ENCODE measurements around the gene ARV1. TPM values are rescaled to one million over a fixed set of nuclear protein-coding genes. Genes with fewer than 3 reads are reported as not detected.

The ARV1 gene
- total and polyA plus RNA-seq, 2 experiments from 2014 or later, result 10.4 to 20.0 TPM

DNA sequence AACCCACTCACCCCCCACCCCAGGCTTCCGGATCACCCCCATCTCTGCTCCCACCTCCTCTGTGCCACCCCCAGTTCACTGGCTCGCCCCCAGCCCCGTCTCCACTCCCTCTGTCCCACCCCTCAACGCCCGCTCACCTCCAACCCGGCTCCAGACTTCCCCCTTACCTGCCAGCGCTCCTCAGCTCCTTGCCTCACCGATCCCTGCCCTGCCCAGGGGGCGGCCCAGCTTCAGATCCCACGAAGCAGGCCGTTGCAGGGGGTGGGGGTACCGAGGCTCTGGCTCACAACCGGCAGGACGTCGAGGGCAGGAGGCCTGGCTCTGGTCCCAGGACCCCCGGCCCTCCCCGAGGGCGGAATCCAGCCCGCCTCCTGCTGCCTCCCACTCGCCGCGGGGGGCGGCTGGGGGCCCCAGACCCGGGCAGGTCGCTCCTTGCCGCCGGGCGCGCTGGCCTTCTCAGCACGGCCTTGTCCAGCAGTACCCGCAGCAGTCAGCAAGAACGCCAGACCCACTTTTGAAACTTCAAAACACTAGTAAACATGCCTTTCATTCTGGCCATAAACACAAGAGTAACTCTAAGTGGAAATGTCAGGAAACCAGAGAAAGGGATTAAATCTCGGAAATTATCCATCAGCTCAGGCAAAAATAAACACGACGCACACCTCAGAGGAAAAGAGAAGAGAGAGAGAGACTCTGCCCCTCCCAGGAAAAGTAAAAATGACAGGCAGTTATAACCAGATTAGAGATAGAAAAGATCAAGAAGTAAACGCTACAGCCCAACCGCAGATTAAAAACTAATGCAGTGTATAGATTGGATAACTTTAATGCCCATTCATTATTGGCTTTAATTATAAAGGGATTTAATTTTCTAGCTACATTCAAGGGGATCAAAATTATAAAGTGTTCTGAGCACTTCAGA is 62.2 kb downstream of the ARV1 start (continued):
- no peak for TF ChIP-seq CTCF (conservative IDR thresholded peaks at IDR 0.05; ENCODE audit: low read depth in 2 of 2)
- no peak for TF ChIP-seq JUNB (IDR thresholded peaks at IDR 0.05; ENCODE audit: unreplicated experiment)

DNA sequence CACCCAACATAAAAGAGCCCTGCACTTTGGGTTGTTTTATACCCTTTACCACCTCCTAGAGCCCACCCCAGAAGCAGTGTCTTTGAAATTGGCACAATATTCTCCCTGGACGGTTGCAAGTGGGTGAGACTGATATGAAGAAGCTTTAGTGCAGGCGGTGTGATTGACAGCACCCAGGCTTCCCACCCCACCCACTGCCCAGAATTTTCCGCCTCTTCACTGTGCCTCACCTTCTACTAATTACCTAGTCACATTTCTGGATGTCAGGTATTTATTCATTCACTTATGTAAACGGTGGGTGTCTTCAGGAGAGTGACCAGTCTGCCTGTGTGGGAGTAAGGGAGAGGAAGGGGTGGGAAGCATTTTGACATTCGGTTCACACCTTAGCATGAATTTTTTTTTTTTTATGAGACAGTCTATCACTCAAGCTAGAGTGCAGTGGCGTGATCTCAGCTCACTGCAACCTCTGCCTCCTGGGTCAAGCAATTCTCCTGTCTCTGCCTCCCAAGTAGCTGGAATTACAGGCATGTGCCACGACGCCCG is 62.9 kb downstream of the ARV1 start:
- DNase-seq (ENCODE audit: low spot score) (no peak), ATAC-seq (no peak)
- no peak overlapping the region for H3K27ac ChIP-seq (ENCODE audit: low read depth)
- H3K27me3 Mint-ChIP-seq (ENCODE audit: insufficient read depth, low read depth, poor library complexity), result peaks cover 76% of the 10 kb centered on the region
- no peak for TF ChIP-seq ZNF114 (CRISPR knock-in tag; IDR thresholded peaks at IDR 0.05)
- TF ChIP-seq CREB1 (CRISPR knock-in tag; IDR thresholded peaks at IDR 0.05; ENCODE audit: low read depth), result no peak
- TF ChIP-seq ZNF331 (CRISPR knock-in tag; IDR thresholded peaks at IDR 0.05; ENCODE audit: low read depth), result no peak
- TF ChIP-seq EZH2phosphoT487 (IDR thresholded peaks at IDR 0.05; ENCODE audit: unreplicated experiment), result no peak
- TF ChIP-seq POLR2AphosphoS5 (IDR thresholded peaks at IDR 0.05; ENCODE audit: low read depth), result no peak
- no peak for TF ChIP-seq EZH2 (IDR thresholded peaks at IDR 0.05; ENCODE audit: low read depth, unreplicated experiment)
- no peak overlapping the region for H3K4me3 ChIP-seq
- H3K4me1 Mint-ChIP-seq, result peaks cover 3% of the 10 kb centered on the region; the same call in 2 of the 3 replicates
- H3K36me3 Mint-ChIP-seq (ENCODE audit: low read depth), result no peaks in the 10 kb centered on the region; the same call in 2 of the 3 replicates
- H3K4me1 ChIP-seq (ENCODE audit: insufficient read depth), result no peaks in the 10 kb centered on the region; the same call in 1 of the 2 replicates
- no peaks in the 10 kb centered on the region for H3K9me2 ChIP-seq (ENCODE audit: insufficient read depth)
- H3K27me3 ChIP-seq (ENCODE audit: insufficient read depth), result peaks cover 97% of the 10 kb centered on the region
- H3K4me3 Mint-ChIP-seq, result no peak overlapping the region
- H3K79me2 ChIP-seq (replicated peaks; ENCODE audit: insufficient read depth), result no peaks in the 10 kb centered on the region
- no peaks in the 10 kb centered on the region for H3K9me3 Mint-ChIP-seq
- H3K36me3 ChIP-seq (ENCODE audit: insufficient read depth), result no peaks in the 10 kb centered on the region
- no peak overlapping the region for H2AFZ ChIP-seq
- H3F3A ChIP-seq (replicated peaks; ENCODE audit: low read depth), result no peaks in the 10 kb centered on the region
- H4K20me1 ChIP-seq (replicated peaks; ENCODE audit: insufficient read depth), result peaks cover 20% of the 10 kb centered on the region
- no peak overlapping the region for H3K4me2 ChIP-seq
- H3K27ac Mint-ChIP-seq, result no peak overlapping the region

GRCh38 chr1:231044588-231044987 is 65.7 kb downstream of the ARV1 start:
- Histone ChIP-seq H3K4me1 (ENCODE audit: insufficient read depth) (no peaks in the 10 kb centered on the region; the same call in 1 of the 2 replicates), H3F3A (replicated peaks; ENCODE audit: low read depth) (no peaks in the 10 kb centered on the region), H3K27me3 (ENCODE audit: insufficient read depth) (peaks cover 82% of the 10 kb centered on the region), H3K27ac (ENCODE audit: low read depth) (no peak overlapping the region), H4K20me1 (replicated peaks; ENCODE audit: insufficient read depth) (peaks cover 13% of the 10 kb centered on the region), H2AFZ (no peak overlapping the region), H3K4me2 (no peak overlapping the region), H3K4me3 (no peak overlapping the region), H3K36me3 (ENCODE audit: insufficient read depth) (no peaks in the 10 kb centered on the region), H3K79me2 (replicated peaks; ENCODE audit: insufficient read depth) (no peaks in the 10 kb centered on the region), H3K9me2 (ENCODE audit: insufficient read depth) (no peaks in the 10 kb centered on the region)
- no peak for DNase-seq (ENCODE audit: low spot score)
- Mint-ChIP-seq H3K27me3 (ENCODE audit: insufficient read depth, low read depth, poor library complexity) (peaks cover 63% of the 10 kb centered on the region), H3K4me1 (peaks cover 3% of the 10 kb centered on the region; the same call in 2 of the 3 replicates), H3K36me3 (ENCODE audit: low read depth) (no peaks in the 10 kb centered on the region; the same call in 2 of the 3 replicates), H3K27ac (no peak overlapping the region), H3K9me3 (no peaks in the 10 kb centered on the region), H3K4me3 (no peak overlapping the region)
- ATAC-seq, result no peak
- no peak for TF ChIP-seq NANOG (IDR thresholded peaks at IDR 0.05; ENCODE audit: borderline replicate concordance)

All from GM23338 (cell line).